HepG2 (cell line): Measurements from ENCODE around the gene CYB5D1. TPM values are rescaled to one million over a fixed set of nuclear protein-coding genes. Genes with fewer than 3 reads are reported as not detected.
A peak's percentile ranks its signal among the peaks of the same experiment; 100 is the strongest.

Source experiments
- AGO1 ChIP-seq: fragments of 200-400 bp; formaldehyde crosslinking; IDR thresholded peaks from 2 replicates; pipeline ENCODE4 v1.6.1; 2017; ENCODE audit warnings: mild to moderate bottlenecking, low read depth, low read length, moderate library complexity; ENCODE audit not compliant: poor library complexity, severe bottlenecking
- ARID3A ChIP-seq: IDR thresholded peaks from 2 replicates; pipeline ENCODE4 v1.6.1; 2012; ENCODE audit warnings: low read depth, low read length, improper control_type of control experiment
- CREM ChIP-seq, 2 experiments: sonication (generic) in 1 of 2; formaldehyde crosslinking in 1 of 2; IDR thresholded peaks; 2 replicates each; pipeline versions ENCODE4 v1.4.0 to v1.6.1; 2016 to 2020; ENCODE audit warnings: antibody characterized with exemption in 1 of 2, mild to moderate bottlenecking in 1 of 2, missing genetic modification reagents in 1 of 2
- GMEB1 ChIP-seq: sonication (generic); formaldehyde crosslinking; IDR thresholded peaks from 2 replicates; pipeline ENCODE4 v1.5.1; 2020; ENCODE audit warnings: missing genetic modification reagents, mild to moderate bottlenecking, borderline replicate concordance
- IRX3 ChIP-seq: sonication (generic); formaldehyde crosslinking; IDR thresholded peaks from 2 replicates; pipeline ENCODE4 v1.8.1; 2023; ENCODE audit warnings: mild to moderate bottlenecking, low read depth, missing genetic modification reagents, borderline replicate concordance
- NCOR1 ChIP-seq: fragments of 200-600 bp; sonication (generic); IDR thresholded peaks from 2 replicates; pipeline ENCODE4 v1.7.0; 2017; ENCODE audit warnings: antibody characterized with exemption, low read length, borderline replicate concordance
- NR2F1 ChIP-seq, 2 experiments: fragments of 450-650 bp in 1 of 2; formaldehyde crosslinking in 1 of 2; IDR thresholded peaks; 2 replicates each; pipeline versions ENCODE4 v1.5.0 to v1.6.1; 2016 to 2020; ENCODE audit warnings: mild to moderate bottlenecking in 1 of 2, missing compliant biosample characterization in 1 of 2, missing genetic modification reagents in 1 of 2, moderate library complexity in 1 of 2
- NR2F6 ChIP-seq, 2 experiments: IDR thresholded peaks; 2 replicates each; pipeline ENCODE4 v1.6.1; 2016; ENCODE audit warnings: antibody characterized with exemption in 1 of 2, mild to moderate bottlenecking in 1 of 2
- PATZ1 ChIP-seq: sonication (generic); formaldehyde crosslinking; IDR thresholded peaks from 2 replicates; pipeline ENCODE4 v1.4.0; 2020; ENCODE audit warnings: missing genetic modification reagents
- PITX1 ChIP-seq: sonication (generic); formaldehyde crosslinking; IDR thresholded peaks from 2 replicates; pipeline ENCODE4 v1.5.1; 2020; ENCODE audit warnings: mild to moderate bottlenecking, missing genetic modification reagents
- SKIL ChIP-seq: sonication (generic); formaldehyde crosslinking; IDR thresholded peaks from 2 replicates; pipeline ENCODE4 v1.8.0; 2022; ENCODE audit warnings: missing genetic modification reagents, mild to moderate bottlenecking, moderate library complexity, borderline replicate concordance
- SOX13 ChIP-seq, 3 experiments: fragments of 450-650 bp in 1 of 3; sonication (generic) in 1 of 3; formaldehyde crosslinking in 1 of 3; IDR thresholded peaks in 2 of 3; conservative IDR thresholded peaks in 1 of 3; 2 replicates each; pipeline versions ENCODE4 v1.5.0 to v1.6.1; 2016 to 2020; ENCODE audit warnings: antibody characterized with exemption in 1 of 3, mild to moderate bottlenecking in 1 of 3, missing compliant biosample characterization in 1 of 3, missing genetic modification reagents in 1 of 3, moderate library complexity in 1 of 3
- THRA ChIP-seq: sonication (generic); formaldehyde crosslinking; IDR thresholded peaks from 2 replicates; pipeline ENCODE4 v1.4.0; 2020; ENCODE audit warnings: missing genetic modification reagents, borderline replicate concordance
- ZNF501 ChIP-seq: sonication (generic); formaldehyde crosslinking; IDR thresholded peaks from 2 replicates; pipeline ENCODE4 v1.5.1; 2020; ENCODE audit warnings: mild to moderate bottlenecking, moderate library complexity, missing genetic modification reagents
- ZNF547 ChIP-seq: sonication (generic); formaldehyde crosslinking; IDR thresholded peaks from 2 replicates; pipeline ENCODE4 v1.5.1; 2020; ENCODE audit warnings: mild to moderate bottlenecking, missing genetic modification reagents
- ZNF713 ChIP-seq: sonication (generic); formaldehyde crosslinking; IDR thresholded peaks from 2 replicates; pipeline ENCODE4 v1.4.0; 2020; ENCODE audit warnings: mild to moderate bottlenecking, missing genetic modification reagents
- ZNF724P ChIP-seq: sonication (generic); formaldehyde crosslinking; IDR thresholded peaks from 2 replicates; pipeline ENCODE4 v1.8.0; 2022; ENCODE audit warnings: missing genetic modification reagents, borderline replicate concordance
- ZNF747 ChIP-seq: sonication (generic); formaldehyde crosslinking; IDR thresholded peaks from 2 replicates; pipeline ENCODE4 v1.8.1; 2023; ENCODE audit warnings: missing genetic modification reagents, mild to moderate bottlenecking, borderline replicate concordance
- ZNF792 ChIP-seq: IDR thresholded peaks from 2 replicates; pipeline ENCODE4 v1.6.1; 2016
- polyA plus RNA-seq, 8 experiments: library from polyadenylated mRNA; depleted of rRNA in 3 of 8; stranded (reverse) in 7 of 8; unstranded in 1 of 8; fragments of >200 nt; fragmentation: Illumina TruSeq in 4 of 8; extraction: Trizol in 4 of 8; gene quantifications; 2 replicates each; pipeline versions ENCODE4 v1.2.1 to v1.2.3, GENCODE V29; 2011 to 2016; ENCODE audit warnings: low read depth in 4 of 8, missing spikeins in 1 of 8, mixed read lengths in 1 of 8; ENCODE audit not compliant: insufficient read depth in 1 of 8
- total RNA-seq, 5 experiments: library from RNA; depleted of rRNA; stranded (reverse); fragments of >200 nt; fragmentation: Illumina TruSeq; extraction: Trizol; gene quantifications; 2 replicates each; pipeline ENCODE4 v1.2.3, GENCODE V29; 2016; ENCODE audit warnings: low read depth in 1 of 5

The CYB5D1 gene
- total and polyA plus RNA-seq, 2 of the 13 experiments (the other 11 are each of a cell fraction or from before 2014, with no cell fraction given): 8.9 to 17.0 TPM

- peak; percentile 90 for TF ChIP-seq SKIL (CRISPR knock-in tag)
- peak; percentile 19 for TF ChIP-seq AGO1
- 0 out of 2 replicates have a peak, but pooled peaks have one; percentile 7 for TF ChIP-seq PITX1 (CRISPR knock-in tag)
- peak; percentile 65; the same call in 1 of the 2 replicates for TF ChIP-seq NCOR1
- peak; percentile 26; the same call in 1 of the 2 replicates for TF ChIP-seq CREM (IDR thresholded peaks at IDR 0.05)
- no peak for TF ChIP-seq CREM (CRISPR knock-in tag; IDR thresholded peaks at IDR 0.05)
- TF ChIP-seq ZNF713: no peak
- TF ChIP-seq NR2F1 (CRISPR knock-in tag; IDR thresholded peaks at IDR 0.05): peak; percentile 26 to 63; a peak in 2 of 4 replicates
- 0 out of 2 replicates have a peak, but pooled peaks have one; percentile 22 for TF ChIP-seq IRX3 (CRISPR knock-in tag)
- TF ChIP-seq ZNF747 (CRISPR knock-in tag): no peak
- peak; percentile 52; the same call in 1 of the 2 replicates for TF ChIP-seq ZNF501
- TF ChIP-seq ARID3A: no peak
- TF ChIP-seq NR2F6 (IDR thresholded peaks at IDR 0.05): peak; percentile 83
- TF ChIP-seq NR2F6 (CRISPR knock-in tag; IDR thresholded peaks at IDR 0.05): peak; percentile 68
- no peak for TF ChIP-seq ZNF724P (CRISPR knock-in tag)
- TF ChIP-seq ZNF547 (CRISPR knock-in tag): peak; percentile 18; the same call in 1 of the 2 replicates
- TF ChIP-seq PATZ1: no peak
- TF ChIP-seq THRA (CRISPR knock-in tag): peak; percentile 58; the same call in 1 of the 2 replicates
- TF ChIP-seq SOX13 (IDR thresholded peaks at IDR 0.05): no peak
- TF ChIP-seq SOX13 (CRISPR knock-in tag; conservative IDR thresholded peaks at IDR 0.05 in 1 of 2, IDR thresholded peaks at IDR 0.05 in 1 of 2): peak in 1 of 2 experiments; percentile 14; a peak in 1 of 4 replicates
- TF ChIP-seq GMEB1: 0 out of 2 replicates have a peak, but pooled peaks have one; percentile 17
- no peak for TF ChIP-seq ZNF792
Measured at GRCh38 chr17:7834542-7834956, 23.3 kb upstream of the CYB5D1 start (continued).
